K562 (cell line): ENCODE data around the gene LRRC7. TPM values are rescaled to one million over a fixed set of nuclear protein-coding genes. Genes with fewer than 3 reads are reported as not detected.
A peak's percentile ranks its signal among the peaks of the same experiment; 100 is the strongest.

Source experiments
- ATAC-seq: fragments of 200-7000 bp; cut with Tn5 transposase; 3 replicates; pipeline ENCODE4 v1.9.1; 2020; ENCODE audit warnings: moderate library complexity
- BruUV-seq: library from RNA; stranded (reverse); fragments of 400-500 nt; replicated peaks from 2 replicates; lab custom pipeline; 2021; lab: Mats Ljungman, UMichigan
- CTCF ChIA-PET: fragments of 300-600 bp; formaldehyde crosslinking; extraction: SDS; loops from one replicate; lab custom pipeline; 2021; ENCODE audit warnings: low intra/inter-chr PET ratio; lab: Yijun Ruan, JAX
- POLR2A ChIA-PET: fragments of 300-600, 350-650 bp; sonication (Branson Sonifier 250); formaldehyde crosslinking; extraction: SDS; loops from one replicate; lab custom pipeline; 2021; ENCODE audit warnings: antibody characterized with exemption, inconsistent platforms; lab: Yijun Ruan, JAX
- DNase-seq, 4 experiments: peaks; one replicate each; pipeline versions ENCODE4 v3.0.0 to v3.0.0-alpha.2; 2011 to 2018; ENCODE audit warnings: low spot score in 3 of 4, mixed read lengths in 3 of 4; ENCODE audit errors: extremely low read depth in 1 of 4
- FAIRE-seq: peaks from 2 replicates; lab custom pipeline; 2011; peaks lifted over from hg19 to GRCh38; lab: Jason Lieb, UNC
- H2AFZ ChIP-seq: 2 replicates; pipeline ENCODE4 v1.6.0; 2011; ENCODE audit warnings: low read depth, low read length, control low read depth, inconsistent platforms
- H3K27ac ChIP-seq: fragments of 200-600 bp; 3 replicates; pipeline ENCODE4 v1.8.0; 2011; ENCODE audit warnings: low read depth, mild to moderate bottlenecking, control low read depth, inconsistent platforms, low read length, moderate library complexity, mixed read lengths; ENCODE audit errors: extremely low read depth
- H3K27me3 ChIP-seq, 2 experiments: fragments of 300-600 bp in 1 of 2; 2 replicates in 1 of 2; 3 replicates in 1 of 2; pipeline versions ENCODE4 v1.6.0 to v1.8.0; 2011; ENCODE audit warnings: inconsistent platforms in 2 of 2, low read length in 2 of 2, mild to moderate bottlenecking in 1 of 2, mixed read lengths in 1 of 2, moderate library complexity in 1 of 2; ENCODE audit not compliant: control insufficient read depth in 2 of 2, insufficient read depth in 2 of 2
- H3K36me3 ChIP-seq: fragments of 300-600 bp; 3 replicates; pipeline ENCODE4 v1.8.0; 2011; ENCODE audit warnings: mild to moderate bottlenecking, low read length, inconsistent platforms; ENCODE audit not compliant: control insufficient read depth, insufficient read depth
- H3K4me1 ChIP-seq, 2 experiments: fragments of 200-600 bp in 1 of 2; replicated peaks in 1 of 2; 2 replicates in 1 of 2; 3 replicates in 1 of 2; pipeline versions ENCODE4 v1.5.1 to v1.8.0; 2011; ENCODE audit warnings: inconsistent platforms in 2 of 2, low read length in 2 of 2, mild to moderate bottlenecking in 1 of 2, mixed read lengths in 1 of 2, moderate library complexity in 1 of 2; ENCODE audit not compliant: control insufficient read depth in 2 of 2, insufficient read depth in 2 of 2
- H3K4me2 ChIP-seq: 2 replicates; pipeline ENCODE4 v1.6.1; 2011; ENCODE audit warnings: low read length, control low read depth, inconsistent platforms, mixed read lengths; ENCODE audit not compliant: insufficient read depth
- H3K4me3 ChIP-seq: fragments of 200-600 bp; sonication (generic), shearing (Covaris generic); 2 replicates; pipeline ENCODE4 v1.5.1; 2016; ENCODE audit warnings: control low read depth, inconsistent platforms
- H3K79me2 ChIP-seq: fragments of 200-600 bp; 3 replicates; pipeline ENCODE4 v1.8.0; 2011; ENCODE audit warnings: low read length, inconsistent platforms; ENCODE audit not compliant: control insufficient read depth, insufficient read depth
- H3K9ac ChIP-seq, 2 experiments: 2 replicates each; pipeline versions ENCODE4 v1.6.0 to v1.6.1; 2011; ENCODE audit warnings: low read depth in 2 of 2, low read length in 2 of 2, control low read depth in 1 of 2, inconsistent platforms in 1 of 2, mild to moderate bottlenecking in 1 of 2, mixed read lengths in 1 of 2; ENCODE audit not compliant: insufficient read depth in 1 of 2
- H3K9me1 ChIP-seq: one replicate; pipeline ENCODE4 v1.6.0; 2011; ENCODE audit warnings: inconsistent platforms, mild to moderate bottlenecking, low read length, moderate library complexity; ENCODE audit not compliant: control insufficient read depth, insufficient read depth
- H3K9me3 ChIP-seq: replicated peaks from 2 replicates; pipeline ENCODE4 v1.5.1; 2011; ENCODE audit warnings: low read depth, low read length, inconsistent platforms; ENCODE audit not compliant: control insufficient read depth, insufficient read depth
- H4K20me1 ChIP-seq: replicated peaks from 2 replicates; pipeline ENCODE4 v1.6.1; 2011; ENCODE audit warnings: low read length, inconsistent platforms, mixed read lengths; ENCODE audit not compliant: control insufficient read depth, insufficient read depth
- ARID1B ChIP-seq: fragments of 450-650 bp; IDR thresholded peaks from 2 replicates; pipeline ENCODE4 v1.6.1; 2016; ENCODE audit warnings: antibody characterized with exemption, mild to moderate bottlenecking, inconsistent platforms
- BCOR ChIP-seq: fragments of 450-650 bp; IDR thresholded peaks from 2 replicates; pipeline ENCODE4 v1.6.1; 2016
- CREB3 ChIP-seq: fragments of 450-650 bp; conservative IDR thresholded peaks from 2 replicates; pipeline ENCODE4 v1.6.1; 2016; ENCODE audit warnings: missing genetic modification characterization, low read depth, mild to moderate bottlenecking, missing compliant biosample characterization, moderate library complexity
- DMBX1 ChIP-seq: fragments of 250-450 bp; sonication (Bioruptor Pico); IDR thresholded peaks from 2 replicates; pipeline ENCODE4 v1.8.0; 2022; ENCODE audit warnings: inconsistent platforms, mild to moderate bottlenecking, moderate library complexity, borderline replicate concordance
- EP400 ChIP-seq: fragments of 450-650 bp; IDR thresholded peaks from 2 replicates; pipeline ENCODE4 v1.6.1; 2017; ENCODE audit warnings: antibody characterized with exemption, mild to moderate bottlenecking, moderate library complexity
- FIP1L1 ChIP-seq: fragments of 200-400 bp; formaldehyde crosslinking; IDR thresholded peaks from 2 replicates; pipeline ENCODE4 v1.6.1; 2018; ENCODE audit warnings: mild to moderate bottlenecking, low read depth, low read length; ENCODE audit not compliant: poor library complexity, severe bottlenecking
- FOXK2 ChIP-seq, 2 experiments: fragments of 450-650 bp; IDR thresholded peaks in 1 of 2; conservative IDR thresholded peaks in 1 of 2; 2 replicates each; pipeline ENCODE4 v1.6.1; 2016; ENCODE audit warnings: low read depth in 2 of 2, mild to moderate bottlenecking in 1 of 2
- IRF2 ChIP-seq: sonication (generic); formaldehyde crosslinking; IDR thresholded peaks from 2 replicates; pipeline ENCODE4 v1.8.1; 2022; ENCODE audit warnings: mild to moderate bottlenecking, missing genetic modification reagents
- NBN ChIP-seq: fragments of 450-650 bp; IDR thresholded peaks from 2 replicates; pipeline ENCODE4 v1.6.1; 2016; ENCODE audit warnings: low read depth, mild to moderate bottlenecking
- NCOA2 ChIP-seq, 2 experiments: fragments of 450-650 bp; IDR thresholded peaks; 2 replicates each; pipeline ENCODE4 v1.6.1; 2018; ENCODE audit warnings: mild to moderate bottlenecking in 2 of 2, moderate library complexity in 1 of 2; ENCODE audit not compliant: partially characterized antibody in 2 of 2
- TCF3 ChIP-seq: sonication (generic); formaldehyde crosslinking; IDR thresholded peaks from 2 replicates; pipeline ENCODE4 v1.4.0; 2020; ENCODE audit warnings: mild to moderate bottlenecking, missing genetic modification reagents
- TCFL5 ChIP-seq: fragments of 250-450 bp; sonication (Bioruptor Pico); conservative IDR thresholded peaks from 2 replicates; pipeline ENCODE4 v1.6.1; 2021; ENCODE audit warnings: mild to moderate bottlenecking, moderate library complexity, matching md5 sums
- ZNF3 ChIP-seq: fragments of 250-450 bp; sonication (Bioruptor Pico); IDR thresholded peaks from 2 replicates; pipeline ENCODE4 v1.5.0; 2021; ENCODE audit warnings: mild to moderate bottlenecking, moderate library complexity
- ZNF311 ChIP-seq: fragments of 250-450 bp; sonication (Bioruptor Pico); IDR thresholded peaks from 2 replicates; pipeline ENCODE4 v1.4.0; 2020; ENCODE audit warnings: mild to moderate bottlenecking, moderate library complexity
- WGBS: fragments of 100-300 bp; shearing (Covaris generic); methylation state at CpG from one replicate; pipeline ENCODE4 v1.1.6; 2016; ENCODE audit warnings: low coverage, mixed read lengths; ENCODE audit not compliant: insufficient coverage; ENCODE audit errors: missing lambda C conversion rate; 5-methylcytosine and 5-hydroxymethylcytosine counted together
- in situ Hi-C: fragments of 300-500 bp; cut with MboI; formaldehyde crosslinking; loops from 4 replicates; pipeline ENCODE4 v1.15.0; 2018; ENCODE audit warnings: inconsistent platforms, mixed read lengths
- intact Hi-C: fragments of 100-400 bp; cut with micrococcal nuclease; formaldehyde crosslinking; loops from 2 replicates; pipeline ENCODE4 v1.14.2; 2022
- polyA plus RNA-seq, 8 experiments: library from polyadenylated mRNA; depleted of rRNA in 4 of 8; stranded (reverse) in 5 of 8; unstranded in 3 of 8; fragments of >200 nt; fragmentation: Nextera tagmentation in 2 of 8; fragmentation: Illumina TruSeq in 1 of 8; extraction: Ambion mirVana in 2 of 8; extraction: Trizol in 1 of 8; gene quantifications; 2 replicates each; pipeline versions ENCODE4 v1.2.1 to v1.2.3, GENCODE V29; 2011 to 2014; ENCODE audit warnings: inconsistent platforms in 1 of 8, missing spikeins in 1 of 8
- total RNA-seq, 7 experiments: library from RNA; depleted of rRNA in 6 of 7; stranded (reverse); fragments of >200 nt in 6 of 7; fragmentation: Illumina TruSeq in 2 of 7; extraction: Trizol in 2 of 7; gene quantifications; 2 replicates each; pipeline versions ENCODE4 v1.2.1 to v1.2.3, GENCODE V29; 2011 to 2021; ENCODE audit warnings: low replicate concordance in 1 of 7
- TF ChIP-seq, protein P1 (sequence below): fragments of 450-650 bp; IDR thresholded peaks from 2 replicates; pipeline ENCODE4 v1.6.1; 2016; ENCODE audit warnings: low read depth, mild to moderate bottlenecking, moderate library complexity
- TF ChIP-seq, protein P2 (sequence below): sonication (generic); formaldehyde crosslinking; IDR thresholded peaks from 2 replicates; pipeline ENCODE4 v1.8.1; 2023; ENCODE audit warnings: mild to moderate bottlenecking, missing genetic modification reagents
- TF ChIP-seq, protein P3 (sequence below): fragments of 450-650 bp; formaldehyde crosslinking; IDR thresholded peaks from 2 replicates; pipeline ENCODE4 v1.4.0; 2020; ENCODE audit warnings: mild to moderate bottlenecking, moderate library complexity

Gene LRRC7
- total and polyA plus RNA-seq, 9 of the 15 experiments (the other 6 are each of a cell fraction or from before 2014, with no cell fraction given) = 0.09 to 0.94 (median 0.49) TPM

DNA sequence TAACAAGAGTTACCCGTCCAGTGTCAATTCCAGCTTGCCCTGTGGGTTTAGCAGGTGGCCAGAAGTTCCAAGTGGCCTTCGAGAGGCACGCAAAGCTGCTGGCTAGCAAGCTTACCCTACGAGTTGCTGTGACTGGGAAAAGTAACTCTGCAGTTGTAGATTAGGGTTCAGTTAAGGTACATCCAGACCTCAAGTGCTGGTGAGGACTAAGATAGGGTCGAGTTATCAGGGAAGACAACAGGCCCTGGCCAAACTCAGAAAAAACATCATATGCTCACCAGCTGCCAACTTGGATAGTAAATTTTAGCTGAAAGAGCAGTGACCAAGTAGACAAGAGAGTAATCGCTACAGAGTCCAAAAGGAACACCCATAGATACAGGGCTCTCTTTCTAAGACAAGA lies 27.7 kb upstream of the LRRC7 start:
- ChIA-PET CTCF (no interaction called here), POLR2A (interaction anchor here (0.8 to 1.9 kb wide), 2 partner anchors 9 to 12 kb away, joined by 3 to 13 read pairs; no protein-coding TSS in a partner anchor)
- peak; percentile 98 for FAIRE-seq
- TF ChIP-seq IRF2 (CRISPR knock-in tag) = no peak
- TF ChIP-seq CREB3 (tag) = no peak
- TF ChIP-seq, protein P1, sequence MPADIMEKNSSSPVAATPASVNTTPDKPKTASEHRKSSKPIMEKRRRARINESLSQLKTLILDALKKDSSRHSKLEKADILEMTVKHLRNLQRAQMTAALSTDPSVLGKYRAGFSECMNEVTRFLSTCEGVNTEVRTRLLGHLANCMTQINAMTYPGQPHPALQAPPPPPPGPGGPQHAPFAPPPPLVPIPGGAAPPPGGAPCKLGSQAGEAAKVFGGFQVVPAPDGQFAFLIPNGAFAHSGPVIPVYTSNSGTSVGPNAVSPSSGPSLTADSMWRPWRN = peak; percentile 51; the same call in 1 of the 2 replicates
- TF ChIP-seq TCF3 (CRISPR knock-in tag) = peak; percentile 96
- TF ChIP-seq, protein P2, sequence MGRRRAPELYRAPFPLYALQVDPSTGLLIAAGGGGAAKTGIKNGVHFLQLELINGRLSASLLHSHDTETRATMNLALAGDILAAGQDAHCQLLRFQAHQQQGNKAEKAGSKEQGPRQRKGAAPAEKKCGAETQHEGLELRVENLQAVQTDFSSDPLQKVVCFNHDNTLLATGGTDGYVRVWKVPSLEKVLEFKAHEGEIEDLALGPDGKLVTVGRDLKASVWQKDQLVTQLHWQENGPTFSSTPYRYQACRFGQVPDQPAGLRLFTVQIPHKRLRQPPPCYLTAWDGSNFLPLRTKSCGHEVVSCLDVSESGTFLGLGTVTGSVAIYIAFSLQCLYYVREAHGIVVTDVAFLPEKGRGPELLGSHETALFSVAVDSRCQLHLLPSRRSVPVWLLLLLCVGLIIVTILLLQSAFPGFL (CRISPR knock-in tag) = no peak
- TF ChIP-seq BCOR = peak; percentile 73; the same call in 1 of the 2 replicates
- peak; percentile 52 to 58 for TF ChIP-seq NCOA2 (IDR thresholded peaks at IDR 0.05; ENCODE audit: partially characterized antibody in 2 of 2)
- peak; percentile 76 for TF ChIP-seq NBN
- 0 out of 4 replicates have a peak, but pooled peaks of 1 of the 2 experiments have one; percentile 25 for TF ChIP-seq FOXK2 (conservative IDR thresholded peaks at IDR 0.05 in 1 of 2, IDR thresholded peaks at IDR 0.05 in 1 of 2; ENCODE audit: low read depth in 2 of 2)
- peak; percentile 96 for TF ChIP-seq ARID1B
- TF ChIP-seq FIP1L1 = no peak
- peak; percentile 79 for TF ChIP-seq ZNF311 (CRISPR knock-in tag)
- TF ChIP-seq, protein P3, sequence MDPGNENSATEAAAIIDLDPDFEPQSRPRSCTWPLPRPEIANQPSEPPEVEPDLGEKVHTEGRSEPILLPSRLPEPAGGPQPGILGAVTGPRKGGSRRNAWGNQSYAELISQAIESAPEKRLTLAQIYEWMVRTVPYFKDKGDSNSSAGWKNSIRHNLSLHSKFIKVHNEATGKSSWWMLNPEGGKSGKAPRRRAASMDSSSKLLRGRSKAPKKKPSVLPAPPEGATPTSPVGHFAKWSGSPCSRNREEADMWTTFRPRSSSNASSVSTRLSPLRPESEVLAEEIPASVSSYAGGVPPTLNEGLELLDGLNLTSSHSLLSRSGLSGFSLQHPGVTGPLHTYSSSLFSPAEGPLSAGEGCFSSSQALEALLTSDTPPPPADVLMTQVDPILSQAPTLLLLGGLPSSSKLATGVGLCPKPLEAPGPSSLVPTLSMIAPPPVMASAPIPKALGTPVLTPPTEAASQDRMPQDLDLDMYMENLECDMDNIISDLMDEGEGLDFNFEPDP (CRISPR knock-in tag) = no peak
- peak; percentile 16; the same call in 1 of the 2 replicates for TF ChIP-seq EP400
- TF ChIP-seq ZNF3 (CRISPR knock-in tag) = no peak
- TF ChIP-seq DMBX1 = peak; percentile 94
- no peak for TF ChIP-seq TCFL5

More for the DNA sequence above, 27.7 kb upstream of the LRRC7 start:
- ATAC-seq (peak; percentile 93), DNase-seq (peak; percentile 13 to 89 (median 44))
- WGBS = 4% methylated on average over 6 of the region's 6 CpGs
- Histone ChIP-seq H2AFZ (0 out of 2 replicates have a peak overlapping the region, but pooled peaks have one; percentile 36), H3K27ac (peak overlapping the region; percentile 52; the same call in 2 of the 3 replicates), H3K9ac (no peak overlapping the region), H3K9me3 (no peaks in the 10 kb centered on the region), H3K36me3 (no peaks in the 10 kb centered on the region), H3K9me1 (no peaks in the 10 kb centered on the region), H4K20me1 (no peaks in the 10 kb centered on the region), H3K4me3 (no peak overlapping the region), H3K79me2 (no peaks in the 10 kb centered on the region), H3K4me2 (peak overlapping the region; percentile 52; the same call in 1 of the 2 replicates), H3K4me1 (peaks cover 0 to 20% of the 10 kb centered on the region in 2 experiments; a peak in 2 of 5 replicates), H3K27me3 (no peaks in the 10 kb centered on the region)
- no TSS peak for BruUV-seq
- intact Hi-C loops = no loop called here
- in situ Hi-C loops = no loop called here
